Activated CD8-positive, alpha-beta T cell treated with anti-CD3 and anti-CD28 coated beads for 36 hours (primary cell): ENCODE results near the gene TBC1D17. TPM values are rescaled to one million over a fixed set of nuclear protein-coding genes. Genes with fewer than 3 reads are reported as not detected.
A peak's percentile ranks its signal among the peaks of the same experiment; 100 is the strongest.

Experiments
- ATAC-seq: fragments of 200-7000 bp; cut with Tn5 transposase; one replicate; pipeline ENCODE4 v1.10.0; 2021; ENCODE audit warnings: mild to moderate bottlenecking, moderate library complexity
- CTCF ChIA-PET: fragments of 350-600 bp; sonication (Branson Sonifier 250); formaldehyde crosslinking; loops from one replicate; lab custom pipeline; 2021; ENCODE audit warnings: antibody characterized with exemption; lab: Charles Lee
- POLR2A ChIA-PET: fragments of 350-600 bp; sonication (Branson Sonifier 250); formaldehyde crosslinking; loops from one replicate; lab custom pipeline; 2021; ENCODE audit warnings: antibody characterized with exemption; lab: Charles Lee
- DNase-seq: peaks from one replicate; pipeline ENCODE4 v3.0.0-alpha.2; 2020
- H3K27ac Mint-ChIP-seq: one replicate; pipeline ENCODE4 v1.8.0; 2021; ENCODE audit warnings: mild to moderate bottlenecking, mixed read lengths
- H3K27me3 Mint-ChIP-seq: one replicate; pipeline ENCODE4 v1.8.0; 2021; ENCODE audit warnings: mixed read lengths
- H3K36me3 Mint-ChIP-seq: one replicate; pipeline ENCODE4 v1.8.0; 2021; ENCODE audit warnings: low read depth, mixed read lengths
- H3K4me1 Mint-ChIP-seq: one replicate; pipeline ENCODE4 v1.8.0; 2021; ENCODE audit warnings: low read depth, mixed read lengths
- H3K4me3 Mint-ChIP-seq: one replicate; pipeline ENCODE4 v1.8.0; 2021; ENCODE audit warnings: mild to moderate bottlenecking, moderate library complexity, mixed read lengths
- H3K9me3 Mint-ChIP-seq: one replicate; pipeline ENCODE4 v1.8.0; 2021; ENCODE audit warnings: mixed read lengths
- intact Hi-C: fragments of 100-400 bp; cut with micrococcal nuclease; formaldehyde crosslinking; loops from one replicate; pipeline ENCODE4 v1.10.0; 2022
- total RNA-seq, 2 experiments: library from RNA; stranded (reverse); gene quantifications; one replicate each; pipeline ENCODE4 v1.2.3, GENCODE V29; 2021
- TF ChIP-seq, protein P1 (sequence below): fragments of 200-600 bp; IDR thresholded peaks from one replicate; pipeline ENCODE4 v1.8.0; 2022; ENCODE audit warnings: antibody characterized with exemption, mild to moderate bottlenecking

The TBC1D17 gene
- total RNA-seq, 2 experiments from 2014 or later: 26.6 to 26.8 TPM

DNA sequence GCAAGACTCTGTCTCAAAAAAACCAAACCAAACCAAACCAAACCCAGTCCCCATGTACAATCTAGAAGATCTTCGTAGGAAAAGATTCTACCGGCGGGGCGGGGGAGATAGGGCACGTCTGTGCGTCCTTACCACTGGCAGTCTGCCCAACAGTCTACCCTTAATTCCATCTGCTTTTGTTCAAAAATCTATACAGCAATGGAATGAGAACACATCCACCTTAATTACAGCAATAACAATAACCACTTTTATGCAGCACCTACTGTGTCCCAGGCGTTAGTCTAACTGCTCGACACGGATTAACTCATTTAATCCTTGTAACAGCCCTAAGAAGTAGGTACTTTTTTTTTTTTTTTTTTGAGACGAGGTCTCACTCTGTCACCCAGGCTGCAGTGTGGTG, 49.0 kb downstream of the TBC1D17 start:
- DNase-seq: no peak
- ChIA-PET POLR2A (interaction anchor here (0.6 to 12.0 kb wide), 3 partner anchors 14 to 167 kb away, joined by 3 to 167 read pairs (median 48); partner anchors contain the start of gene IL4I1), CTCF (no interaction called here)
- Mint-ChIP-seq H3K27me3 (no peaks in the 10 kb centered on the region), H3K9me3 (peaks cover 4% of the 10 kb centered on the region), H3K36me3 (peaks cover 68% of the 10 kb centered on the region), H3K4me3 (peak overlapping the region; percentile 19), H3K27ac (no peak overlapping the region), H3K4me1 (peaks cover 58% of the 10 kb centered on the region)
- no peak for ATAC-seq
- TF ChIP-seq, protein P1, sequence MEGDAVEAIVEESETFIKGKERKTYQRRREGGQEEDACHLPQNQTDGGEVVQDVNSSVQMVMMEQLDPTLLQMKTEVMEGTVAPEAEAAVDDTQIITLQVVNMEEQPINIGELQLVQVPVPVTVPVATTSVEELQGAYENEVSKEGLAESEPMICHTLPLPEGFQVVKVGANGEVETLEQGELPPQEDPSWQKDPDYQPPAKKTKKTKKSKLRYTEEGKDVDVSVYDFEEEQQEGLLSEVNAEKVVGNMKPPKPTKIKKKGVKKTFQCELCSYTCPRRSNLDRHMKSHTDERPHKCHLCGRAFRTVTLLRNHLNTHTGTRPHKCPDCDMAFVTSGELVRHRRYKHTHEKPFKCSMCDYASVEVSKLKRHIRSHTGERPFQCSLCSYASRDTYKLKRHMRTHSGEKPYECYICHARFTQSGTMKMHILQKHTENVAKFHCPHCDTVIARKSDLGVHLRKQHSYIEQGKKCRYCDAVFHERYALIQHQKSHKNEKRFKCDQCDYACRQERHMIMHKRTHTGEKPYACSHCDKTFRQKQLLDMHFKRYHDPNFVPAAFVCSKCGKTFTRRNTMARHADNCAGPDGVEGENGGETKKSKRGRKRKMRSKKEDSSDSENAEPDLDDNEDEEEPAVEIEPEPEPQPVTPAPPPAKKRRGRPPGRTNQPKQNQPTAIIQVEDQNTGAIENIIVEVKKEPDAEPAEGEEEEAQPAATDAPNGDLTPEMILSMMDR: no peak
- intact Hi-C loops: loop anchor here (10.0 kb wide), 1 partner anchor 52 kb away; the partner anchor contains the start of genes AKT1S1 and TBC1D17

DNA sequence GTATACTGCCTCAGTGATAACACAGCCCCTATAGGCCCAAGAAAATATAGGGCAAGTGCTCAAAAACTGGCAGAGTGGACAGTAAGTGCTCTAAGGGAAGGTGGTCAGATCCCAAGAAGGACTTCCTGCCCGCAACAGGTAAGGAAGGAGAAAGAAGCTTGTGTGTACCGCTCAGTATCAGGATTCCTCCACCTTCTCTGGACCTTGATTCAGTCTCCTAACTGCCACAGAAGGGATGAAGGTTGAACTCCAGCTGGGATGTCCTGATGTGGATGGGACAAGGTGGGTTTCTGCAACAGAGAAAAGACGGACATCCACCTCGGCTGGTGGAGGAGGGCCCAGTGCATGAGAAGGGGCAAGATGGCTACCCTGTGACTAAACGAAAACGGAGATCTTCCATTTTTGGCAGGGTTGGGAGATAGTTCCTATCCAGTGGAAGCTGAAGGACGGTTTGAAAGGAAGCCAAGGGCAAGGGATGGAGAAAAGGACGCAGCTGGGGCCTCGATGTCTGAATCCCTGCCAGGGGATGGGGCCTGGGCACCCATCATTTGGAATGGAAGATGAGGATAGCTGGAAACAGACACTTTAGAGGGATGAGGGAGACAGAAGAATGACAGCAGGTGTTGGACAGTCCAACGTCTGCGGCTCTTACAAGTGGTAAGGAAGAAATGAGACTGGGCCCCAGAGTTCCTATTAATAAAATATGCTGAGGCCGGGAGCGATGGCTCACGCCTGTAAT, 50.2 kb downstream of the TBC1D17 start:
- ChIA-PET CTCF (interaction anchor here (0.7 to 2.7 kb wide), 3 partner anchors 10 to 14 kb away, joined by 4 to 12 read pairs (median 7); no protein-coding TSS in a partner anchor), POLR2A (interaction anchor here (0.7 to 12.0 kb wide), 5 partner anchors 8 to 393 kb away, joined by 3 to 167 read pairs (median 6); partner anchors contain the start of gene IL4I1)
- Mint-ChIP-seq H3K27ac (peak overlapping the region; percentile 92), H3K4me1 (peaks cover 61% of the 10 kb centered on the region), H3K27me3 (no peaks in the 10 kb centered on the region), H3K4me3 (peak overlapping the region; percentile 95), H3K9me3 (peaks cover 4% of the 10 kb centered on the region), H3K36me3 (peaks cover 66% of the 10 kb centered on the region)
- intact Hi-C loops: loop anchor here (10.0 kb wide), 1 partner anchor 53 kb away; the partner anchor contains the start of genes AKT1S1 and TBC1D17
- ATAC-seq: no peak
- no peak for DNase-seq
- TF ChIP-seq, protein P1: no peak

DNA sequence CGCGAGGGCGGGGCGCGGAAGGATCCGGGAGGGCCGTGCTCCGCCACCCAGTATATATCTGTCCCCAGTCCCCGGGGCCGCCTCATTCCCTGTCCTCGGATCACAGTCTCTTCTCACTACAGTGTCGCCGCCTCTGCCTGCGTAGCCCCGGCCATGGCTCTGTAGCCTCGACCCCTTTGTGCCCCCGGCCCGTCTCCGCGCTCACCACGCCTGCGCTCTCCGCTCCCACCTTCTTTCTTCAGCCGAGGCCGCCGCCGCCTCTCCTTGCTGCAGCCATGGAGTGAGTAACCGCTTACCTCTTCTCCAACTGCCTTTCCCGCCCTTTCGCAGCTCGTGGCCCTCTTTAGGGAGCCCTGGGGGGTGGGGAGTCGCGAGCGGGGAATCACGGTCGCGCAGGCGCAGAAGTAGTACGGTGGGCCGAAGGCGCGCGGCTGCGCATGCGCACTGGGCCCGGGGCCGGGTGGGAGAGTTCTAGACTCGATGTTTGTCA, 51.7 kb downstream of the TBC1D17 start, which contains the start of the genes ATF5 and NUP62:
Gene ATF5 (plus strand): TSS at position 85 of the 490 bp plus-strand sequence. CDS start 1,646 bp downstream, outside the sequence.
Gene NUP62 (minus strand): TSS at position 384 of the 490 bp plus-strand sequence. CDS start 19,697 bp downstream, outside the sequence.
- intact Hi-C loops: loop anchor here (10.0 kb wide), 1 partner anchor 54 kb away; the partner anchor contains the start of genes AKT1S1 and TBC1D17
- Mint-ChIP-seq H3K4me3 (peak within 1 kb of the TSS; percentile 95), H3K27ac (peak within 1 kb of the TSS; percentile 92), H3K9me3 (peaks cover 4% of the 10 kb centered on the region), H3K27me3 (no peaks in the 10 kb centered on the region), H3K4me1 (peaks cover 62% of the 10 kb centered on the region), H3K36me3 (peaks cover 58% of the 10 kb centered on the region)
- peak; percentile 52 for ATAC-seq
- ChIA-PET POLR2A (interaction anchor here (0.7 to 12.0 kb wide), 17 partner anchors 9 to 481 kb away, joined by 3 to 167 read pairs (median 4); partner anchors contain the start of genes AKT1S1, IL4I1, TBC1D17 and VRK3), CTCF (interaction anchor here (0.6 to 2.7 kb wide), 5 partner anchors 8 to 207 kb away, joined by 3 to 12 read pairs (median 3); no protein-coding TSS in a partner anchor)
- TF ChIP-seq, protein P1: no peak
- peak; percentile 92 for DNase-seq

DNA sequence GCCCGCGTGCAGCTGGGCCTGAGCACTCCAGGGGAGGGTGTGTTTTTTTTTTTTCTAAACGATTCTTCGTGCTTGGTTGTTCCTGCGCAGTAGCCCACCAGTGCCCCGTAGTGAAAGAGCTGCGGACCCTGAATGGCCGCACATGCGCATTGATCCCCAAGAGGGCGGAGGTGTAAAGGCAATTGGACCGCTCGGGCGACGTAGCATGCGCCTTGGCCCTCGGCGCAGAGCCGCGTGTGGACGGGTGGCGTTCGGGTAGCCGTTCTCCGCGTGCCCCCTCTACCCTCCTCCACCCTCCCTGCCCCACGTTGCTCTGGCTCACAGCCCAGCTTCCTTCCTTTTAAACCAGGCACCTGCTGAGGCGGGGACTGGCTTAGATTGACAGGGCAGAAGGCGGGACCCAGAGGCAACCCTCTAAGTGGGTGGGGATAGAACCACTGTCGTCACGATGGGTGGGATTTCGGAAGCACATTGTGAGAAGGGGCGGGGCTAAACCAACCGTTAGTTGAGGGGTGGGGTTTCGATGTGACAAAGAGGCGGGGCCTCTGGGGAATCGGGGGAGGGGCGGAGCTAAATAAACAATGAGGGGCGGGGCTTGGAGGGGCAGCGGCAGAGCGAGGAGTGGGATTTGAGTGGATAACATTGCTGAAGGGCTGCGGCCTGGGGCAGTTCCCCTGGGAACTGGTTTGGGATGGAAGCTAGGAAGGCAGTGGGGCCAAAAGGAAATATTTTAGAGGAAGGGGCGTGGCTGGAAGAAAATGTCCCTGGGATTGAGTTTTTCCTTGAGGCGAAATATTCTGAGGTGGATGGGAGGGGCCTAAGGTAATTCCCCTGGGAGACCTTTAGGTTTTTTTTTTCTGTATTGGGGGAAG, 52.3 kb downstream of the TBC1D17 start:
- ChIA-PET CTCF (interaction anchor here (1.0 to 2.7 kb wide), 3 partner anchors 8 to 63 kb away, joined by 3 to 12 read pairs (median 7); no protein-coding TSS in a partner anchor), POLR2A (interaction anchor here (0.7 to 12.0 kb wide), 13 partner anchors 17 to 237 kb away, joined by 3 to 167 read pairs (median 4); partner anchors contain the start of genes AKT1S1, IL4I1, TBC1D17 and VRK3)
- DNase-seq: peak; percentile 98
- peak; percentile 91 for ATAC-seq
- H3K4me3 Mint-ChIP-seq: peak overlapping the region; percentile 95
- TF ChIP-seq, protein P1: no peak
- H3K4me1 Mint-ChIP-seq: peaks cover 55% of the 10 kb centered on the region
- intact Hi-C loops: loop anchor here (5.0 to 10.0 kb wide), 2 partner anchors 33 to 55 kb away; partner anchors contain the start of genes AKT1S1, IL4I1 and TBC1D17
- H3K27me3 Mint-ChIP-seq: no peaks in the 10 kb centered on the region
- H3K9me3 Mint-ChIP-seq: peaks cover 4% of the 10 kb centered on the region
- H3K36me3 Mint-ChIP-seq: peaks cover 54% of the 10 kb centered on the region
- H3K27ac Mint-ChIP-seq: peak overlapping the region; percentile 92
